Measurements from ENCODE around the gene LIMS2.

- no peak for TF ChIP-seq POLR2AphosphoS5 (IDR thresholded peaks at IDR 0.05)
- TF ChIP-seq POLR2A (IDR thresholded peaks at IDR 0.05): no peak
These were observed 63.1 kb downstream of the LIMS2 start for GRCh38 chr2:127612111-127612822.

All from spleen (tissue), 3 donors.